ENCODE data around the gene UBE2L3. TPM values are rescaled to one million over a fixed set of nuclear protein-coding genes. Genes with fewer than 3 reads are reported as not detected.
"Not testable (repeated sequence)": the region's sequence is repeated elsewhere in the genome, so short reads cannot be mapped to it uniquely, and the experiment has no call there.

The UBE2L3 gene
- total and polyA plus RNA-seq, 10 of the 15 experiments (the other 5 are each of a cell fraction or from before 2014, with no cell fraction given): 55.7 to 168 (median 113) TPM

DNA sequence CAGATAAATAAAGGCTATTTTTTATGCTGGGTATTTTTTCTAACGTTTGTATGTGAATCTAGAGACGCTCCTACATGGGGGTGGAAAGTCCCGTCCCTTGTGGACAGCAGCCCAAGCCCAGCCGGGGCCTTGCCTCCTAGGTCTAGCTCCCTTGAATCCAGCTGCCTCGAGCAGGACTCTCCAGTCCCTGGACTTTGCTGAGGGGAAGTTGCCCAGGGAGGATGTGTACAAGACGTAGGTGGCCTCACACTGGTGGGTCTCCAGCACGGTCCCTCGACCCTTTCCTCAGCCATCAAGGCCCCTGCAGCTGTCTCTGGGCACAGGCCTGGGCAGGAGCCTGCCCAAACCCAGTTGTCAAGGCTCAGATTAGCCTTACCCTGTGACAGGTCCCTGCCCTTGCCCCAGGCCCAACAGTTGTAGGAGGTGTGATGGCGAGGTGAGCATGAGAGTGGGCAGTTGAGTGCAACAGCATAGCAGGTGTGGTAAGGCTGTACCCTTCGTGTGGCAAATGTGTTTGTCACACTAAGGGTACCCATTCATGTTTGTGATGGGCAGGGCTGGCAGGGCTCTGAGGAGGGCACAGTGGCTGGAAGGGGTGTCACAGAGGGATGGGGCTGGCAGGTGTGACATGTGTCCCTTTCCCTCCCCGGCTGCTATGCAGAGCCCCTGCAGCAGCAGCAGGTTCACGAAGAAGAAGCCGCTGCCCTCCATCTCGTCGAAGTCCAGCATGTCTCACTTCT, 68.4 kb downstream of the UBE2L3 start:
- RAD21 ChIA-PET (ENCODE audit: unreplicated experiment): interaction anchor here (1.3 to 1.4 kb wide), 2 partner anchors 11 kb away, joined by 3 to 4 read pairs; no protein-coding TSS in a partner anchor
- H3K27ac ChIP-seq (ENCODE audit: control insufficient read depth, insufficient read depth): no peak overlapping the region
- no peak for DNase-seq (ENCODE audit: low read depth, low spot score)
- no peaks in the 10 kb centered on the region for H3K27me3 ChIP-seq (replicated peaks in 1 of 2; ENCODE audit: control insufficient read depth in 2 of 2, insufficient read depth in 2 of 2, low read length in 1 of 2)
- WGBS (ENCODE audit: insufficient coverage, insufficient replicate concordance, low lambda C conversion rate, missing lambda C conversion rate): 46% methylated on average over 15 of the region's 15 CpGs
- POLR2A ChIA-PET: no interaction called here
- H3K36me3 ChIP-seq (ENCODE audit: control insufficient read depth in 2 of 2, insufficient read depth in 2 of 2, low read length in 1 of 2): no peaks in the 10 kb centered on the region
- TF ChIP-seq TAF1 (IDR thresholded peaks at IDR 0.05; ENCODE audit: borderline replicate concordance, low read depth, low read length) (no peak), ZNF274 (IDR thresholded peaks at IDR 0.05; ENCODE audit: insufficient read depth, insufficient read length) (no peak)
- H4K20me1 ChIP-seq (ENCODE audit: control insufficient read depth, insufficient read depth): no peaks in the 10 kb centered on the region
- H3K4me2 ChIP-seq (ENCODE audit: control insufficient read depth, insufficient read depth): no peak overlapping the region
- CTCF ChIA-PET: interaction anchor here (0.8 to 3.7 kb wide), 2 partner anchors 11 to 15 kb away, joined by 3 to 25 read pairs; no protein-coding TSS in a partner anchor
- intact Hi-C loops (cut with micrococcal nuclease; ENCODE audit: unreplicated experiment): no loop called here
- H3K9me3 ChIP-seq (replicated peaks; ENCODE audit: control insufficient read depth, insufficient read depth, low read length): no peaks in the 10 kb centered on the region
- no peaks in the 10 kb centered on the region for H3K79me2 ChIP-seq (ENCODE audit: control insufficient read depth, insufficient read depth, low read length)
- no peak overlapping the region for H3K4me3 ChIP-seq
- no peak overlapping the region for H2AFZ ChIP-seq (ENCODE audit: control insufficient read depth, low read depth, low read length)
- no peak for FAIRE-seq
- no peaks in the 10 kb centered on the region for H3K4me1 ChIP-seq (ENCODE audit: control insufficient read depth, insufficient read depth, low read length)
- SMC1A ChIA-PET (ENCODE audit: uncharacterized antibody, unreplicated experiment): no interaction called here
- in situ Hi-C loops (cut with MboI): no loop called here
- no peak overlapping the region for H3K9ac ChIP-seq (ENCODE audit: control insufficient read depth, insufficient read depth, low read length)
- BruUV-seq (replicated peaks): no TSS peak
- no peak for ATAC-seq

DNA sequence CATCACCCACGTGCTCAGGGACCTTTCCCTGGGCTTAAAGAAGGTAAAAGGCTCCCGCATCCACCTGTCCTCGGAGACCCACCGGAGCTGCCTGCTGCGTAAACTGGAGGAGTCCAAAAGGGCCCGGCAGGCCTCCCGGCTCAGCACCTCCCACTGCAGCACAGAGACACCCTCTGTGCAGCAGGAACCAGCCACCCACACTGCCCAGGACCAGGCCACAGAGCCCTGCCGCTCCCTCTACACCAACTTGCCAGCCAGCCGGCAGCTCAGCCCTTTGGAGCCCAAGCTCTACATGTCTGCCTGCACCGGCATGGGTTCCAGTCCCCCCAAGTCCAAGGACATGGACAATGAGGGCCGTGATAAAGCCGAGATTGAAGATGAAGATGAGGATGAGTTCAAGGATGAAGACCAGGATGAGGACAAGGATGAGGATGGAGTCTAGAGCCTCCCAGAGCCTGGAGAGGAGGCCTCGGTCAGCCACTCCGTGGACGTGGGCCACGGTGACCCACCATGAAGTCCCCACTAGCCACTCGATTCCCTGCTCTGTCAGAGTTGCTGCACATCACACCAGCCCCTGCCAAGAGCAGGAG, 69.2 kb downstream of the UBE2L3 start:
- Histone ChIP-seq H3K9me3 (replicated peaks; ENCODE audit: control insufficient read depth, insufficient read depth, low read length) (no peaks in the 10 kb centered on the region), H3K27ac (ENCODE audit: control insufficient read depth, insufficient read depth) (no peak overlapping the region), H3K9ac (ENCODE audit: control insufficient read depth, insufficient read depth, low read length) (no peak overlapping the region), H2AFZ (ENCODE audit: control insufficient read depth, low read depth, low read length) (no peak overlapping the region), H3K4me3 (no peak overlapping the region), H3K79me2 (ENCODE audit: control insufficient read depth, insufficient read depth, low read length) (no peaks in the 10 kb centered on the region), H3K4me2 (ENCODE audit: control insufficient read depth, insufficient read depth) (no peak overlapping the region), H3K36me3 (ENCODE audit: control insufficient read depth in 2 of 2, insufficient read depth in 2 of 2, low read length in 1 of 2) (no peaks in the 10 kb centered on the region), H3K27me3 (replicated peaks in 1 of 2; ENCODE audit: control insufficient read depth in 2 of 2, insufficient read depth in 2 of 2, low read length in 1 of 2) (no peaks in the 10 kb centered on the region), H4K20me1 (ENCODE audit: control insufficient read depth, insufficient read depth) (no peaks in the 10 kb centered on the region), H3K4me1 (ENCODE audit: control insufficient read depth, insufficient read depth, low read length) (peaks cover 5% of the 10 kb centered on the region)
- intact Hi-C loops (cut with micrococcal nuclease; ENCODE audit: unreplicated experiment): no loop called here
- FAIRE-seq (no peak), DNase-seq (ENCODE audit: low read depth, low spot score) (no peak), ATAC-seq (no peak)
- CTCF ChIA-PET: interaction anchor here (3.7 kb wide), 1 partner anchor 10 kb away, joined by 25 read pairs; no protein-coding TSS in a partner anchor
- no peak for TF ChIP-seq RUNX3 (IDR thresholded peaks at IDR 0.05; ENCODE audit: low read length)
- no peak for TF ChIP-seq NR2C2 (IDR thresholded peaks at IDR 0.05; ENCODE audit: borderline replicate concordance, control insufficient read depth, insufficient read length, low read depth)
- WGBS (ENCODE audit: insufficient coverage, insufficient replicate concordance, low lambda C conversion rate, missing lambda C conversion rate): 76% methylated on average over 17 of the region's 17 CpGs
- RAD21 ChIA-PET (ENCODE audit: unreplicated experiment): interaction anchor here (1.3 kb wide), 1 partner anchor 10 kb away, joined by 3 read pairs; no protein-coding TSS in a partner anchor
- SMC1A ChIA-PET (ENCODE audit: uncharacterized antibody, unreplicated experiment): no interaction called here
- POLR2A ChIA-PET: no interaction called here
- in situ Hi-C loops (cut with MboI): no loop called here
- no TSS peak for BruUV-seq (replicated peaks)

DNA sequence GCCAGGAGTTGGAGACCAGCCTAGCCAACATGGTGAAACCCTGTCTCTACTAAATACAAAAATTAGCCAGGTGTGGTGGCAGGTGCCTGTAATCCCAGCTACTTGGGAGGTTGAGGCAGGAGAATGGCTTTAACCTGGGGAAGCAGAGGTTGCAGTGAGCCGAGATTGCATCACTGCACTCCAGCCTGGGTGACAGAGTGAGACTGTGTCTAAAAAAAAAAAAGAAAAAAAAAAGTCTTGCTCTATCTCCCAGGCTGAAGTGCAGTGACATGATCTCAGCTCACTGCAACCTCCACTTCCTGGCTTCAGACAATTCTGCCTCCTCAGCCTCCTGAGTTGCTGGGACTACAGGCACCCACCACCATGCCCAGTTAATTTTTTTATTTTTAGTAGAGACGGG, 69.9 kb downstream of the UBE2L3 start:
- H2AFZ ChIP-seq (ENCODE audit: control insufficient read depth, low read depth, low read length); H3K9ac ChIP-seq (ENCODE audit: control insufficient read depth, insufficient read depth, low read length); H3K36me3 ChIP-seq (ENCODE audit: control insufficient read depth in 2 of 2, insufficient read depth in 2 of 2, low read length in 1 of 2); BruUV-seq (replicated peaks); H3K27me3 ChIP-seq (replicated peaks in 1 of 2; ENCODE audit: control insufficient read depth in 2 of 2, insufficient read depth in 2 of 2, low read length in 1 of 2); H3K9me3 ChIP-seq (replicated peaks; ENCODE audit: control insufficient read depth, insufficient read depth, low read length); H3K4me3 ChIP-seq; H4K20me1 ChIP-seq (ENCODE audit: control insufficient read depth, insufficient read depth); intact Hi-C loops (cut with micrococcal nuclease; ENCODE audit: unreplicated experiment); DNase-seq (ENCODE audit: low read depth, low spot score); H3K79me2 ChIP-seq (ENCODE audit: control insufficient read depth, insufficient read depth, low read length); FAIRE-seq; H3K27ac ChIP-seq (ENCODE audit: control insufficient read depth, insufficient read depth); in situ Hi-C loops (cut with MboI); ATAC-seq; H3K4me2 ChIP-seq (ENCODE audit: control insufficient read depth, insufficient read depth); POLR2A ChIA-PET; SMC1A ChIA-PET (ENCODE audit: uncharacterized antibody, unreplicated experiment); H3K4me1 ChIP-seq (ENCODE audit: control insufficient read depth, insufficient read depth, low read length): not testable (repeated sequence)
- 36% methylated on average over 2 of the region's 2 CpGs for WGBS (ENCODE audit: insufficient coverage, insufficient replicate concordance, low lambda C conversion rate, missing lambda C conversion rate)
- RAD21 ChIA-PET (ENCODE audit: unreplicated experiment): interaction anchor here (1.3 kb wide), 1 partner anchor 9 kb away, joined by 3 read pairs; no protein-coding TSS in a partner anchor
- CTCF ChIA-PET: interaction anchor here (3.7 kb wide), 1 partner anchor 9 kb away, joined by 25 read pairs; no protein-coding TSS in a partner anchor
